ENCODE data around the gene TYW1B.
"Not testable (repeated sequence)": the region's sequence is repeated elsewhere in the genome, so short reads cannot be mapped to it uniquely, and the experiment has no call there.

The TYW1B gene

GRCh38 chr7:72753781-72754180 is 74.2 kb downstream of the TYW1B start:
- no peak for DNase-seq

GRCh38 chr7:72753229-72753628 is 74.8 kb downstream of the TYW1B start:
- DNase-seq, result not testable (repeated sequence)

GRCh38 chr7:72751978-72752377 is 76.0 kb downstream of the TYW1B start:
- DNase-seq, result no peak

- no peak for DNase-seq
These were observed 76.6 kb downstream of the TYW1B start for GRCh38 chr7:72751378-72751777.

GRCh38 chr7:72748649-72749048 is 79.4 kb downstream of the TYW1B start:
- DNase-seq, result not testable (repeated sequence)

- DNase-seq, result not testable (repeated sequence)
These were observed 83.6 kb downstream of the TYW1B start for GRCh38 chr7:72744244-72744926.

GRCh38 chr7:72743801-72744200 is 84.2 kb downstream of the TYW1B start:
- not testable (repeated sequence) for DNase-seq

- DNase-seq, result not testable (repeated sequence)
These were observed 88.3 kb downstream of the TYW1B start for GRCh38 chr7:72739716-72740115.

GRCh38 chr7:72735855-72736254 is 92.1 kb downstream of the TYW1B start:
- not testable (repeated sequence) for DNase-seq

- not testable (repeated sequence) for DNase-seq
These were observed 97.2 kb downstream of the TYW1B start for GRCh38 chr7:72730815-72731214.

GRCh38 chr7:72730384-72730783 is 97.6 kb downstream of the TYW1B start:
- DNase-seq, result not testable (repeated sequence)

- not testable (repeated sequence) for DNase-seq
These were observed 98.9 kb downstream of the TYW1B start for GRCh38 chr7:72729130-72729529.

GRCh38 chr7:72722694-72723093 is 105.3 kb downstream of the TYW1B start:
- DNase-seq, result not testable (repeated sequence)

GRCh38 chr7:72720890-72721289 is 107.1 kb downstream of the TYW1B start:
- not testable (repeated sequence) for DNase-seq

GRCh38 chr7:72717252-72717774 is 110.7 kb downstream of the TYW1B start:
- not testable (repeated sequence) for DNase-seq

GRCh38 chr7:72711927-72712326 is 116.1 kb downstream of the TYW1B start:
- not testable (repeated sequence) for DNase-seq

GRCh38 chr7:72710983-72711382 is 117.0 kb downstream of the TYW1B start:
- no peak for DNase-seq

- DNase-seq, result no peak
These were observed 118.1 kb downstream of the TYW1B start for GRCh38 chr7:72709909-72710308.

- DNase-seq, result not testable (repeated sequence)
These were observed 119.5 kb downstream of the TYW1B start for GRCh38 chr7:72708371-72709050.

- DNase-seq, result no peak
These were observed 121.5 kb downstream of the TYW1B start for GRCh38 chr7:72706521-72706920.

- not testable (repeated sequence) for DNase-seq
These were observed 122.3 kb downstream of the TYW1B start for GRCh38 chr7:72705693-72706092.

- no peak for DNase-seq
These were observed 123.1 kb downstream of the TYW1B start for GRCh38 chr7:72704894-72705293.

- not testable (repeated sequence) for DNase-seq
These were observed 127.5 kb downstream of the TYW1B start for GRCh38 chr7:72700548-72700947.

GRCh38 chr7:72697066-72697465 is 130.9 kb downstream of the TYW1B start:
- DNase-seq, result not testable (repeated sequence)

Measured in NCI-H1930 (cell line).